HG03280 (cell line): ENCODE data around the gene ABCA4.

ENCODE experiments used
- ATAC-seq: cut with Tn5 transposase; IDR thresholded peaks from one replicate; pipeline ENCODE4 v1.9.1; 2021; ENCODE audit warnings: mild to moderate bottlenecking, moderate library complexity; ENCODE audit not compliant: unreplicated experiment

Gene ABCA4

DNA sequence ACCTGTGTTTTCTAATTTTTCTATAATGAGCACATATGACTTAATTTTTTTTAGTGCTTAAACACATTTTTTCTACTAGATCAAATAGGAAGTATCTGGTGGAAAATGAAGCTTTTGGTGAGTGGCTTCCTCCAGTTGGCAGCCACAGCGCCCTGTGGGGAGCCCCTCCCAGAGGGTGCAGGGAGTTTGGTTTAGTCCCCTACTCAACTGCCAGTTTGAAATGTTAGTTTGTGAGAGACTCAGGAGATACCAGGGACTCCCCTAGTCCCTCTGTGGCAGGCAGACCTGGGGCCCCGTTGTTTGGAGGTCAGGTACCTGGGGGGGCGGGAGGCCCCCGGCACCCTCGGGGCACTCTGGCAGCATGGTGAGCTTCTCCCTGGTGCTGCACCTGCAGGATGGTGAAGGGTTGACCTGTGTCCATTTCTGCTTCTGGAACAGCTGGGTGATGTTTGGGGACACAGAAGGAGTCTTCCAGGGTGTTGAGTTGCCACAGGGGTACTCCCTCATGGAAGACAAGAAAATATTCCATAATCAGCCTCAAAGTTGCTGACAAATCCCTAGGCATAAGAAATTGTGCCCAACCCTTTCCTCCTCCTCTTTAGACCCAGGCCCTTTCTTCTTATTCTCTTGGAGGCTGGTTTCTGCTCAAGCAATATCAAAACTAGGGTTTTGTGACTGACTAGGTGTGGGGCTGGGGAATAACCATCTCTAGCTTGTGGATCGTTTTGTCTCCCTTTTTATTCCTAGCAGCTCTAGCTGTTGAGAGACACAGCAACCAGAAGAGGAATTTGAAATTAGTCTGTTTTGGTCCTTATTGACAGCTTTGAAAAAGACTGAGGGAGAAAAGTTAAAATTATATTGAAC is 91.6 kb downstream of the ABCA4 start:
- ATAC-seq = no peak

DNA sequence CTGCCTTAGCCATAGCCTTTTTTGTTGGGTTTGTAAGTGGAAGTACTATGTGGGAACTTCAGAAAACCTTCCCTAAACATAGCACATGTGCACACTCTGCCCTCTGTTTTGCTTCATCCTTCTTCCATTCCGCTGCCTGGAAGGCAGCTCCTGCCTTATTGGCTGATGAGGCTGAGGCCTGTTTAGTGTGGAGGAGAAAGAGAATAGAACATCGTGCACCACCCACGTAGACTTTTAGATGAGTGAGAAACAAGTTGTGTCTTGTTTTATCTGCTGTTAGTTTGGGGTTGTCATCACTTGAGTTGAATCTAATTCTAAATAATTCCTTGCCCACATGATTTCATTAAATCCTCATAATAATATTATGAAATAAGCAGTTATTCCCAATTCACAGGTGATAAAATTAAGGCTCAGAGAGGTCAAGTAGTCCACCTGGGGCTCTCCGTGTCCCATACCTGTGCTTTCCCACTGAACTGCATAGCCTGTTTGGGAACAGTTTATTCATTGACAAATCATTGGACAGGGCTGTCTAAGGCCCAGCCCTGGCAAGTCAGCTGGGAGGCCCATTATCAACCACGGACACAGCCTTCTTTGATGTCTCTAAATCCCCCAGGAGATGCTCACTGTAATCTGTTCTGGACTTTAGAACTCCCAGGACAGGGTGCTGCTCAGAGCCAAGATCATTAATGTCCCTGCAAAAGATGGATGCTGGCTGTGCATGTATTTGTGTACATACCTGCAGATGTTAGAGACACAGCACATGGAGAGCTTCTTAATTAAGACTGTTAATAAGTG is 93.0 kb downstream of the ABCA4 start:
- ATAC-seq = no peak

DNA sequence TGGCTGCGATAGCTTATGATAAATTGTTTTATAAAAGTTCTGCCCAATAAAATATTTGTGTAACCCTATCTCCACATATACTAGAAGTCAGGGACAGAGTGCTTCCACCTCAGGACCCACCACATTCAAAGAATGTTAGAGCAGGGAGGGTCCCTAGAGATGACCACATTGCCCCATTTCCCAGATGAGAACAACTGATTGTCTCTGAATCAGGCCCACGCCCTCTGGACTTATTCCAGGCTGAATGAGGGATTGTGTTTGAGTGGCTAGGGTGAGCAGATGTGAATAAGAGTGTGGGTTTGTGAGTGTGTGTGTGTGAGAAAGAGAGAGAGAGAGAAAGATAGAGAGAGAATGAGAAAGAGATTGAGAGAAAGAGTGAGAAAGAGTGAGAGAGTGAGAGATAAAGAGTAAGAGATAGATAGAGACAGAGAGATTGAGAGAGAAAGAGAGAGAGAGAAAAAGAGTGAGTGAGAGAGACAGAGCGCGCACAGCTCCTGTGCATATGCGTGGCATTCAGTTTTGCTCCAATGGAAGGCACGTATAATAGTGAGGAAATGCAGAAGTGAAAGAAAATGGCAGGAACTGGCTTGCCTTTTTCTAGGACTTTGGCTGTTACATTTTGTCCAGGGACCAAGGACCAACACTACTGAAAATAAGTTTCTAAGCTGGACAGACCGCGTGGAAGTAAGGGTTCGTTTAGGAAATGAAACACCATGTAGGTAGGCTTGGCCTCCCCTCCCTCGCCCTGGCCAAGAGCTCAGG is 94.1 kb downstream of the ABCA4 start:
- no peak for ATAC-seq

DNA sequence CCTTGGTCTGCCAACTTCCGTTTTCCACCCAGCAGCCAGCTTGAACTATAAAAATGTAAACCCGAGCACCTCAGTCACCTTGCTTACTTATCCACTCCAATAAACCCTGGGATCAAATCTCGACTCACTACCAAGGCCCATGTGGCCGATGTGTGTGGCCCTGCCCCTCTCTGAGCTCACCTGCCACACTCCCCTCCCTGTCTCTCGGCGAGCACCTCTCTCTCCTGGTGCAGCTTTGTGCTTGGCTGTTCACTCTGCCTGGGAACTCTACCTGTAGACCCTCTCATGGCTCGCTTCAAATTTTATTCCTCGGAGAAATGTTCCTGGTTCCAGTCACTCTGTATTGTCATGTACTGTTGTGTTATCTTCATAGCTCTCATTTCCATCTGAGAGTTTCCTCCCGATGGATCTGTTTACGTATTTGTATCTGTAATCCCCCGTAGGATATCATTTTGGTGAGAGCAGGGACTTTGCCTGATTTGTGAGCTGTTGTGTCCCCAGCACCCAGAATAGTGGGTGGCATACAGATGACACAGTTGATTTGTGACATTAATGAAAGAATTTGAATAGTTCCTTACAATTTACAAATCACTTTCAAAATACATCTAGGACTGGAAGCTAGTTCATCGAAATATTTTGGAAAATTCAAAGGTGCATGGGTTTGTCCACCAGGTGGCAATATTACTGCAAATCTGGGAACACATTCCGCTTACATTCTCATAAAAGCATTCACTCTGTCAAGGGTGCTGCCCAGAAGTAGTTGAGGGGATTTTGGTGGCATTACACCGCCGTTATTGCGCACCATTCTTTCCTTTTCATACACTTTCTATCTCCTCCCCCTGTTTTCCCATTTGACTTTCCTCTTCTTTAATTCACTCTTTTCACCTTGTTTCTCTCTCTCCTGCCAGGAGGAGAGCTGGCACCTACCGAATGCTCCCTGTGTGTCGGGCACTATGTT is 95.3 kb downstream of the ABCA4 start:
- no peak for ATAC-seq

DNA sequence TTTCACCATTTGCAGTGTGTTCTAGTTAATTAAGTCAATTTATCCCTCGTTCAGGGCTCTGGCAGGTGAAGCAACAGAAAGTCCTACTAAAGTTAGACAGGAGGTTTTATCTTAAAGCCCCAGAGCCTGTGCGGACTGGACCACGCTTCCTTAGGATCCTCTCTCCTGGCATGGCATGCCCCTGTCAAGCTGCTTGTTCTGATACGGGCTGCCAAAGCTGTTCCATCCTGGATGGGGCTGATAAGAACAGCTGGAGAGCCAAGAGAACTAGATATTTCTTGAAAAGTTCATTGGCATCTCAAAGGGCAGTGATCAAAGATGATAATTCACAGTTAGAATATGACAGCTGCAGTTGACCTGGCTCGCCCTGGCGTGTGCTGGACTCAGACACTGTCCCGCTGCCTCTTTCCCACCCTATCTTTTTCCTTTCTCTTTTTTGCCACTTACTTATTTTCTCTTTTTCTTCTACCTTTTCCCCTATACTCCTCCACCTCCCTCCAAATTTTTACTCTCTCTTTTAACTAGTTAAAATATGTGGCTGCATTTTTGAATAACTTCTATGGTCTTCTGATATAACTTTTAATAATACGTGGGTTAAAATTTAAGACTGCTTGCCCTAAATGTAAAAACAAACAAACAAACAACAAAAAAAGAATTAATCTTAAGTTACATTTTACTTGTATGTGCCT is 96.7 kb downstream of the ABCA4 start:
- ATAC-seq = no peak

DNA sequence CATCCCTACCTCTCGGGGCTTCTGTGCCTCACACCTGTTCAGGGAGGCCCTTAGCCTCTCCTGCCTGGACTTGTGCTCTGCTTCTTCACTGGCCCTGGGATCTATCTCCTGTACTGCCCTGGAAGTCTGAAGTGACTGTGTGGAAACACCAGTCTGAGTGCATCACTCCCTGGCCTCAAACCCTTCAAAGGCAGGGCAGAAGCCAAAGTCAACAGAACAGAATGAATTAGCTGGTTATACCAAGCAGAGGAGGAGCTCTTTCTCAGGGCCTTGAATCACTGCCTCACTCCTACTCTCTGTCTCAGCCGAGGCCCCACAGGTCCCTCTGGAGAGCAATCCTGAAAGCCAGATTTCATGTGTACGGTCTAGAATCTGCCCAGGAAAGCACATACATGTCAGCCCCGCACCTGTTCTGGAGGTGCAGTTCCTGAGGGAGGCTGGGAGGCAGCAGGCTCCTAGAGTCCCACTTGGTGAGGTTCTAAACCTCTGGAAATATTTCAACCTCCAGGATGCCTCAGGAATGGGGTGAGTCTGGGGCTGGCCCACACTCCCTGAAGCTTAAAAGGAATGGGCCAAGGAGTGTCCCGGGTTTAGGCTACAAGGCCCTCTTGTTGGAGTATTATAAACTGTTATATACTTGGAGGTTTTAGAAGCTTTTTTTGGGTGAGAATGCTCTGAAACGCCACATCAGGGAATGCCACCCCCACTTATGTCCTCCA is 98.3 kb downstream of the ABCA4 start:
- ATAC-seq = no peak

DNA sequence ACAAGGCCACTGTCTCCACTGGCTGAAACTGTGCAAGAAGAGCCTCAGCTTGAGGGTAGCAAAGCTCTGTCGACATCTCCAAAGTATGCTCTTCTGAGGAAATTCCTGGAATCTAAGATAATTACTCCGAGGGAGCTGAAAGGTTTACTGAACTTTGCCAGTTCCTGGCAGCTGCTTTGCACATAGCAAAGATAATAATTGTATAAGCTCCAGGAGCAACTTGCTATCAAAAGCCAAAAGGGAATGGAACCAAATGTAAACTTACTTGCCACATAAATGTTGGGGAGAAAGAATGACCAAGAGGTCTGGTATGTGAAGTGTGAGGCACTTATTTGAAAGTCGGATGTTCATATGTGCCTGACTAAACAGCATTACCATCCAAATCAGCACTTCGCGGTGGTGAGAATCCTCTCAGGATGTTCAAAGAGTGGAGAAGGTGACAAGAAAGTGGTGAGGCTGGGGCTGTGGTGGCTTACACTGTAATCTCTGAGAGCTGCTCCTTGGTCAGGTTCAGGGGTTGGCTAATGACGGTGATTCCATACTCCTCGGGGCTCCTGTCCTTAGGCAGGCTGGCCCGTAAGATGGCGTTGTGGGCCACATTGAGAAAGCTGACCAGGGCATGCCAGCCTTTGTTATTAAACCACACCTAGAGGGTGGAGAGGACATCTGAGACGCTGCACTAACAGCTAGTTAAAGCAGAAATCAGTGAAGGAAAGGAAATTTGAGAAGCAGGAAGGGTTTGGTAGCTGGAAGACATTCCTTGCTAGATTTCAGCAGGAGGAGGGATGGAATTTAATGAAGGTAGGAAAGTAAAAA is 100.0 kb downstream of the ABCA4 start:
- ATAC-seq = no peak

DNA sequence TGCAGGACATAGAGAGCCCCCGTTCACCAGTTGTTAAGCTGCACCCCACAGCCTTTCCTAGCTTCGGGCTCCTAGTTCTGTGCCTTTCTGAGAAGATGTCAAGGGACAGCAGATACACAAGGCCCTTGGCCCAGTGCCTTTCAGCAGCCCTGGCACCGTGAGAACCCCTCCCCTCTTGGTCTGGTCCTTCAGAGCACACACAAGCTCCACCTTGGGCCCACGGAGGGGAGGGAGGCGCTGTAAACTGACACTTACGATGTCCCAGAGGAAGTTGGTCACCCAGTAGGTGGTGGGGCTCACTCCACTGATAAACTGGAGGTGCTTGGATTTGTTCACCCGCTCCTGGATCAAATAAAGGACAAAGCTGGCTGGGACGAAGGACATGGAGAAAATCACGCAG is 101.6 kb downstream of the ABCA4 start:
- ATAC-seq = no peak

DNA sequence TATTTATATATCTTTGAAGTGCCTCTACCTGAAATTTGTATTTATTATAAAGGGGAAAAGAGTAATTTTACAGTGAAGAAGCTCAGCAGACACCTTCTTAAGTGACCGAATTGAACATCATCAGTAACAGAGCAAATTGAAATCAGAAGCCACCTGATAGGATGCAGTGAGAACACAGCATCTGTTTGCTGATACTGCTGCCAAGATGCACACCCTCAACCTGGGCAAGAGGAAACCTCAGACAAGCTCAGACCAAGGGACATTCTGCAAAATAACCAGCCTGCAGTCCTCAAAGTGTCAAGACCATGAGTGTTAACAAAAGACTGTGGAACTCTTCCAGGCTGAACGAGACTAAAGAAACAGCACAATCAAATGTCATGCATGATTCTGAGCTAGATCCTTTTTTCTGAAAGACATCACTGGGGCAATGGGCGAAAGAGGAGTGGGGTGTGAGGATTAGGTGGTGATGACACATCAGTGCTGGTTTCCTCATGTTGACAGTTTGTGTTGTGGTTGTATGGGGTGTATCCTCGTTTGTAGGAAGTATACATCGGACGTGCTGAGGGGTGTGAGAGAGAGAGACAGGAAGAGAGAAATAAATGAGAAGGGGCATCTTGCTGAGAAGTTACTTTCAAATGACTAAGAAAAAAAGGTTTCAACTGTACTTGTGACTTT is 103.7 kb downstream of the ABCA4 start:
- no peak for ATAC-seq

DNA sequence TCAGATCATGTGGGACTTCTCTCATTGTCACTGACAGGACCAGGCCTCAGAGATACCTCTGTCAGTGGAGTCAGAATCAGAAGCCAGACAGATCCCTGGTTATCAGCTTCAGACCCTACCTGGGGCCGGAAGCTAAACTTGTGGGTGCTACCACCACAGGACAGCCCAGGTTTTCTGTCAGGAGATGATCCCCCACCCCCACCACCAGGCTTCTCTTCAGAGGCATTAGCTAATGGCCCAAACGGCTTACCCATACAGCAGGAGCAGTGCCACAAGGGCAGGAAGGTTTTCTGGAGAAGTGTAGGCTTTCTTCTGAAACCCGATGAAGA is 105.5 kb downstream of the ABCA4 start:
- no peak for ATAC-seq

DNA sequence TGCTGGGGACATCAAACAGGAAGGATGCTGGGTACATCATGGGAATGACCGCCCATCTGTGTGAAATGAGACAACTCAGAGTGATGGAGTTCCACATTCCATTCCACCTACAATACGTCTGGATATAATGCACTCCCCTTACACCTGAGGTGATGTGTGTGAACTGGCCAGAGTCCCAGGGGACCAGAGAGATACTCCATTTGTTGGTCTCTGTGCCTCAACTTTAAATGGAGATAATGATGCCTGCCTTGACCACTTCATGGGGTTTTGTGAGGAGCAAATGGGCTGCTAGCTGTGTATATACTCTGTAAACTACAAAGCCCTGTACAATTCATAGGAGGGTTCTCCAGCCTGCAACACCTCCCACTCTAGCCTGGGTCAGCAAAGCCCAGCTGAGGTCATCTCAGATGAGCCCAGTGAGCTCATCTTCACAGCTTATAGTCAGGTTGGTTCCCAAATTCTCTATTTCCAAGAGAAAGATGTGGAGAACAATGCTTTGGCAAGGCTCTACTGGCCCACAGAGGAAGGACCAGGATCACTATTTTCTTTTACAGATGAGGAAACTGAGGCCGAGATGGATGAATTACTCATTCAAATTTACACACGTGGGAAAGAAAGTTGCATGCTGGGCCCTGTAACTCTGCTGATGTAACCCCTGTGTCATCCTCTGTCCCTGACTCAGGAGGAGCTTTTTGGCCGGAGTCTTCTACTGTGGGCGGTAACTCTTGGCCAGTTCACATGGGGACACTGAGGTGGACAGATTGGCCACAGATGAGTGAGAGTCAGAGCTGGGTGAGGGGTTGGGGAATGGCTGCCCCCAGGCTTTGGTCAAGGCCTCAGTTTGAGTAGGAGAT is 106.1 kb downstream of the ABCA4 start:
- no peak for ATAC-seq

DNA sequence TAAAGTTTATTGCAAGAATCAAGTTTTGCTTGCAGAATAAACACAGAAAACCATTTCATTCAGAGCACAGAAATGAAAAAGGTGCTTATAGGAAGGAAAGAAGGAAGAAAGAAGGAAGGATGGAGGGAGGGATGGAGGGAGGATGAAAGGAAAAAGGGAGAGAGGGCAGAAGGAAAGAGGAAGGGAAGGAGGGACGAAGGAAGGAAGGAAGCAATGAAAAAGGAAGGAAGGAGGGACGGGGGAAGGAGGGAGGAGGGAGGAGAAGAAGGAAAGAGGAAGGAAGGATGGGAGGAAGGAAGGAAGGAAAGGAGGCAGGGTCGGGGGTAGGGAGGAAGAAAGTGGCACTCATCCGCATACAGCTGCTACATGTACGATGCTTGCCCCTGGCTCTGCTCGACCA is 106.9 kb downstream of the ABCA4 start:
- ATAC-seq = no peak

DNA sequence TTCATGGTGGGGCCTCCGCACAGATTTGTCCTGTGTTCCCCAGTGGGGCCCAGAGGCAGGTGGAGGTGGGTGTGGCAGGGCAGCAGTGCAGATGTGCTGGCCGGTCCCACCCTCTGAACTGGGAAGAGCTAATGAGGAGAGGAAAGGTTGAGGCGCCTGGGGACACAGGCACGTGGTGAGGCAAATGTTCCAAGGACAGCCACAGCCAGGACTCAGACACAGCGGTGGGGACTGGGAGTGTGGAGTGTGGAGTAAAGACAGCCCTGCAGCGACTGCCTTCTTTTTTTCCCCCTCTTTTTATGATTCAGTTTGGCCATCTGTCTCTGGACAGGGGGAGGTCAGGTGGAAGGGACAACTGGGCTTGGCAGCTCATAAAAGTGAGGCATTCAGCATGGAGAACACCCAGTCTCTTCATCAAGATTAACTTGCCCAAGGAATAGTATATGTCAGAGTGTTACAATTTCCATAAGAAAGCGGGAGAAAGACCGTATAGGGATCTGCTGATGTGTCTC is 107.5 kb downstream of the ABCA4 start:
- no peak for ATAC-seq

DNA sequence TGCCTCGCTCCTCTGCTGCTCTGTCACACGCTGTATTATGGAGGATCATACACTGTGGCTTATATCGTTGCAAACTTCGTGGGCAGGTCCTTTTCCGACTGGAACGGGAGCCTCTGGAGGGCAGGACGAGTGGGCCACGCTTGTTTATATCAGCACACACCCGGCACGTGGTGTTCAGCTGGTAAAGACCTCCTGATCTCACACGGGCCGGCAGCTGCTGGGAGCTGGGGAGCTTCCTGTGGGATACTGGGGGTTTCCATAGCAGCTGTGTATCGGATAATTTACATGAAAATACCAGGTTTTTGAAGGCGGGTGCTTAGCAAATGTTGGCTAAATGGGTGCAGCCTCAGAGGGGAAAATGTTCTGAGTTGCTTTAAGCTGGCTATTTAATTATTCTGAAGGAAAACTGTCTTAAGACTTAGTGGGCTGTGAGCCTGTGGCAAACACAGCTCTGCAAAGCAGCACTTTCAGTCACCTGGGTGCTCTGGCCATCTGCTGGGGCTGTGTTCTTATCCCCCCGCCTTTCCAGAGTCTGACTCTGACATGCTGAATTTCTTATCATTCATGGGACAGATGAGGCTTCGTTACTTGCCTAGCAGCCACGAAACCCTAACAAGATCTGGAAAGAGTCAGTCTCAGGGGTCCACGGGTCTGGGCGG is 108.1 kb downstream of the ABCA4 start:
- no peak for ATAC-seq

DNA sequence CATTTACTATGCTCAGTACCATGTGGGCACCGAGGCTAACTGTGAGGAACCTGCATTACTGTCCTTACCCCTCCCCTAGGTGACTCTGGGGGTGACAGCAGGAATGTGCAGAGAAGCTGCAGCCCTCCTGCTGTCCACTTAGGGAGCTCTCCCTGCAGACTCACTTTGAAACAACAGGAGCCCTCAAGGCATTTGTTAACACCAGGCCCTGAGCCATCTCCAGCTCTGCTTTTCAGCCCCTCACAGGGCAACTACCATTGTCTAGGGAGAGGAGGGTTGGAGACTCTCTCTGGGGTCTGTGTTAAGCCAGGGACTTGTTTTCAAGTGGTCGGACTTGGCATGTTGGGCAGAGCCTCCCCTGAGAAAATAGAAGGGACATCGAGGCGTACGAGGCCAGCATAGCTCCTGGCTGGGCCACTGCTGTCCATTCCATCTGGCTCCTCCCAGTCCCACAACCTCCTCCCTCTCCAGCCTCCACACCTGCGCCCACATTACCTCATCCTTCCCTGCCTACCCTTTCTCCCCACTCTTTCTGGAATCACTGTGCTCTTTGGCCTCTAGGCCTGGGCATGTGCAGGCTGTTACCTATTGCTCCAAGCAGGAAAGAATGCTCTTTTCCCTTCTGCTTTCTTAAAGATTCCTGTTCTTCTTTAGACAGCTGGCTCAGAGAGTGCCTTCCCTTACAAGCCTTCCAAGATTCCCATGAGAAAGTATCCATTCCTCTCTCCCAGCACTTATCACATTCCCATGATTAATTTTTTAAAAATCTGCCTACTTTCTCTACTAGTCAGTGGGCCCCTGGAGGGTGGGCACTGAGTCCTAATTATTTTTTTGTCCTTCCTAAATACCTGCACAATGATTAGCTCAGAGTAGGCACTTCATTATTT is 109.0 kb downstream of the ABCA4 start:
- no peak for ATAC-seq
